HCT116 (cell line): Measurements from ENCODE around the gene YBEY. TPM values are rescaled to one million over a fixed set of nuclear protein-coding genes. Genes with fewer than 3 reads are reported as not detected.

Experiments
- ATAC-seq: fragments of 200-7000 bp; cut with Tn5 transposase; 2 replicates; pipeline ENCODE4 v1.9.1; 2020; ENCODE audit warnings: mild to moderate bottlenecking, moderate library complexity
- BruUV-seq: library from RNA; stranded (reverse); fragments of 400-500 nt; replicated peaks from 2 replicates; lab custom pipeline; 2021; lab: Mats Ljungman, UMichigan
- CTCF ChIA-PET: fragments of 300-600 bp; sonication (Branson Sonifier 250); formaldehyde crosslinking; loops from one replicate; lab custom pipeline; 2021; ENCODE audit warnings: antibody characterized with exemption; lab: Charles Lee
- POLR2A ChIA-PET: fragments of 300-600, 350-600 bp; sonication (Branson Sonifier 250); formaldehyde crosslinking; loops from one replicate; lab custom pipeline; 2021; ENCODE audit warnings: antibody characterized with exemption; lab: Charles Lee
- RAD21 ChIA-PET, 2 experiments: fragments of 300-600 bp; sonication (Branson Sonifier 250); formaldehyde crosslinking; loops; one replicate each; lab custom pipeline; 2023; ENCODE audit warnings: low total read pairs in 2 of 2; ENCODE audit not compliant: uncharacterized antibody in 2 of 2, unreplicated experiment in 2 of 2, low non-redundant PET in 1 of 2; lab: Charles Lee
- DNase-seq: peaks from one replicate; pipeline ENCODE4 v3.0.0-alpha.2; 2010; ENCODE audit warnings: low read depth, low spot score
- H2AFZ ChIP-seq: fragments of 200-600 bp; shearing (Covaris generic), sonication (generic); 2 replicates; pipeline ENCODE4 v1.6.1; 2017; ENCODE audit warnings: low read depth, mixed run types, mixed read lengths, antibody characterized with exemption, low read length; ENCODE audit not compliant: poor library complexity, severe bottlenecking
- H3K27ac ChIP-seq: 2 replicates; pipeline ENCODE4 v1.5.1; 2012; ENCODE audit warnings: low read depth, low read length
- H3K27me3 ChIP-seq: fragments of 200-600 bp; sonication (generic); 2 replicates; pipeline ENCODE4 v1.6.1; 2016; ENCODE audit warnings: mixed run types, low read length, mixed read lengths; ENCODE audit not compliant: insufficient read depth
- H3K36me3 ChIP-seq, 2 experiments: fragments of 200-500 bp in 1 of 2; fragments of 200-600 bp in 1 of 2; sonication (Bioruptor generic) in 1 of 2; sonication (generic) in 1 of 2; 2 replicates each; pipeline versions ENCODE4 v1.5.1 to v1.6.1; 2014 to 2016; ENCODE audit warnings: low read length in 2 of 2, inconsistent platforms in 1 of 2, mixed read lengths in 1 of 2, mixed run types in 1 of 2; ENCODE audit not compliant: insufficient read depth in 2 of 2, control insufficient read depth in 1 of 2
- H3K4me1 ChIP-seq, 2 experiments: fragments of 200-600 bp in 1 of 2; sonication (generic) in 1 of 2; 2 replicates each; pipeline versions ENCODE4 v1.5.1 to v1.6.1; 2012 to 2017; ENCODE audit warnings: low read length in 2 of 2, inconsistent platforms in 1 of 2, mild to moderate bottlenecking in 1 of 2, mixed read lengths in 1 of 2, mixed run types in 1 of 2, moderate library complexity in 1 of 2; ENCODE audit not compliant: insufficient read depth in 2 of 2, control insufficient read depth in 1 of 2
- H3K4me2 ChIP-seq: fragments of 200-600 bp; sonication (generic); 2 replicates; pipeline ENCODE4 v1.6.1; 2017; ENCODE audit warnings: mixed run types, low read length, mixed read lengths
- H3K4me3 ChIP-seq, 2 experiments: fragments of 200-600 bp in 1 of 2; sonication (generic) in 1 of 2; replicated peaks in 1 of 2; 2 replicates each; pipeline ENCODE4 v1.5.1; 2011 to 2016; ENCODE audit warnings: low read length in 2 of 2, control low read depth in 1 of 2, low read depth in 1 of 2, mild to moderate bottlenecking in 1 of 2, mixed read lengths in 1 of 2, mixed run types in 1 of 2
- H3K79me2 ChIP-seq: fragments of 200-600 bp; sonication (generic); 2 replicates; pipeline ENCODE4 v1.6.1; 2017; ENCODE audit warnings: mild to moderate bottlenecking, mixed run types, low read length, moderate library complexity, mixed read lengths; ENCODE audit not compliant: insufficient read depth
- H3K9ac ChIP-seq: fragments of 200-600 bp; sonication (generic); 2 replicates; pipeline ENCODE4 v1.6.1; 2016; ENCODE audit warnings: low read length, mixed read lengths
- H3K9me2 ChIP-seq: fragments of 200-600 bp; sonication (generic), shearing (Covaris generic); 2 replicates; pipeline ENCODE4 v1.6.1; 2017; ENCODE audit warnings: mixed run types, mild to moderate bottlenecking, moderate library complexity; ENCODE audit not compliant: insufficient read depth
- H3K9me3 ChIP-seq, 2 experiments: fragments of 200-500 bp in 1 of 2; fragments of 200-600 bp in 1 of 2; sonication (Bioruptor generic) in 1 of 2; sonication (generic) in 1 of 2; 2 replicates each; pipeline ENCODE4 v1.6.1; 2014 to 2017; ENCODE audit warnings: low read length in 2 of 2, mixed read lengths in 2 of 2, inconsistent platforms in 1 of 2, low read depth in 1 of 2, mild to moderate bottlenecking in 1 of 2, mixed run types in 1 of 2, moderate library complexity in 1 of 2; ENCODE audit not compliant: control insufficient read depth in 1 of 2, insufficient read depth in 1 of 2
- H4K20me1 ChIP-seq: fragments of 200-600 bp; sonication (generic), shearing (Covaris generic); 2 replicates; pipeline ENCODE4 v1.6.1; 2017; ENCODE audit warnings: mixed run types, mild to moderate bottlenecking, moderate library complexity; ENCODE audit not compliant: insufficient read depth
- CEBPB ChIP-seq: IDR thresholded peaks from 2 replicates; pipeline ENCODE4 v1.6.1; 2012; ENCODE audit warnings: low read depth
- CTCF ChIP-seq, 3 experiments: fragments of 200-600 bp in 1 of 3; sonication (generic) in 1 of 3; IDR thresholded peaks in 2 of 3; conservative IDR thresholded peaks in 1 of 3; 2 replicates each; pipeline ENCODE4 v1.5.1; 2012 to 2017; ENCODE audit warnings: low read depth in 2 of 3, low read length in 2 of 3, antibody characterized with exemption in 1 of 3, borderline replicate concordance in 1 of 3, control low read depth in 1 of 3, mild to moderate bottlenecking in 1 of 3, mixed read lengths in 1 of 3, mixed run types in 1 of 3, moderate library complexity in 1 of 3; ENCODE audit not compliant: insufficient read depth in 1 of 3
- EGR1 ChIP-seq: IDR thresholded peaks from 2 replicates; pipeline ENCODE4 v1.6.1; 2012; ENCODE audit warnings: low read depth
- ELF1 ChIP-seq: IDR thresholded peaks from 2 replicates; pipeline ENCODE4 v1.6.1; 2012; ENCODE audit warnings: low read depth, borderline replicate concordance
- EZH2 ChIP-seq: fragments of 200-600 bp; sonication (generic); IDR thresholded peaks from 2 replicates; pipeline ENCODE4 v1.6.1; 2017; ENCODE audit warnings: antibody characterized with exemption, mixed run types
- EZH2phosphoT487 ChIP-seq: fragments of 200-600 bp; IDR thresholded peaks from 2 replicates; pipeline ENCODE4 v1.6.1; 2018; ENCODE audit warnings: antibody characterized with exemption, borderline replicate concordance
- JUND ChIP-seq: IDR thresholded peaks from 2 replicates; pipeline ENCODE4 v1.6.1; 2012
- POLR2A ChIP-seq: IDR thresholded peaks from 2 replicates; pipeline ENCODE4 v1.7.0; 2011; ENCODE audit warnings: borderline replicate concordance; ENCODE audit not compliant: insufficient read depth, insufficient read length; ENCODE audit errors: extremely low read depth
- POLR2AphosphoS5 ChIP-seq: IDR thresholded peaks from 2 replicates; pipeline ENCODE4 v1.6.1; 2011; ENCODE audit warnings: mild to moderate bottlenecking, low read depth, low read length, moderate library complexity
- RAD21 ChIP-seq: IDR thresholded peaks from 2 replicates; pipeline ENCODE4 v1.6.1; 2012; ENCODE audit warnings: low read depth, mild to moderate bottlenecking
- SRF ChIP-seq: IDR thresholded peaks from 2 replicates; pipeline ENCODE4 v1.6.1; 2012; ENCODE audit warnings: low read depth
- ZBTB33 ChIP-seq: IDR thresholded peaks from 2 replicates; pipeline ENCODE4 v1.6.1; 2011; ENCODE audit warnings: mild to moderate bottlenecking, low read length, moderate library complexity; ENCODE audit not compliant: insufficient replicate concordance; ENCODE audit errors: extremely low read depth
- ZFX ChIP-seq: fragments of 450-650 bp; IDR thresholded peaks from 2 replicates; pipeline ENCODE4 v1.6.1; 2017
- intact Hi-C: fragments of 100-400 bp; cut with micrococcal nuclease; formaldehyde crosslinking; loops from 2 replicates; pipeline ENCODE4 v1.10.0; 2022
- total RNA-seq: library from RNA; stranded (reverse); gene quantifications from one replicate; pipeline ENCODE4 v1.2.1, GENCODE V29; 2021; ENCODE audit not compliant: unreplicated experiment
- TF ChIP-seq, protein P1 (sequence below): IDR thresholded peaks from 2 replicates; pipeline ENCODE4 v1.6.1; 2012

YBEY gene
- total RNA-seq, 1 experiment from 2014 or later = 31.5 TPM

- H3K79me2 ChIP-seq = no peaks in the 10 kb centered on the region; the same call in 1 of the 2 replicates
- DNase-seq (no peak), ATAC-seq (no peak)
- no peaks in the 10 kb centered on the region for H3K9me2 ChIP-seq
- H3K4me3 ChIP-seq = no peak overlapping the region
- no peak overlapping the region for H3K9ac ChIP-seq
- POLR2A ChIA-PET = no interaction called here
- no peaks in the 10 kb centered on the region for H3K27me3 ChIP-seq
- no peak overlapping the region for H3K27ac ChIP-seq
- H3K9me3 ChIP-seq = no peaks in the 10 kb centered on the region
- peaks cover 29 to 60% of the 10 kb centered on the region in 2 experiments for H3K36me3 ChIP-seq
- RAD21 ChIA-PET = no interaction called here
- no peak for TF ChIP-seq JUND
- TF ChIP-seq SRF = no peak
- no peak overlapping the region for H2AFZ ChIP-seq
- intact Hi-C loops = no loop called here
- CTCF ChIA-PET = no interaction called here
- no peak overlapping the region for H3K4me2 ChIP-seq
- no peaks in the 10 kb centered on the region for H3K4me1 ChIP-seq
- no TSS peak for BruUV-seq
- no peaks in the 10 kb centered on the region for H4K20me1 ChIP-seq
Observed at GRCh38 chr21:46266946-46267345, 19.2 kb upstream of the YBEY start.

- H3K9me2 ChIP-seq = no peaks in the 10 kb centered on the region
- H3K27ac ChIP-seq = no peak overlapping the region
- no peaks in the 10 kb centered on the region for H3K4me1 ChIP-seq
- H3K9me3 ChIP-seq = no peaks in the 10 kb centered on the region
- H3K4me3 ChIP-seq = no peak overlapping the region
- ChIA-PET POLR2A (no interaction called here), RAD21 (no interaction called here), CTCF (no interaction called here)
- no peak overlapping the region for H3K9ac ChIP-seq
- no TSS peak for BruUV-seq
- H2AFZ ChIP-seq = no peak overlapping the region
- H4K20me1 ChIP-seq = no peaks in the 10 kb centered on the region
- ATAC-seq = no peak
- H3K4me2 ChIP-seq = no peak overlapping the region
- intact Hi-C loops = no loop called here
- H3K27me3 ChIP-seq = no peaks in the 10 kb centered on the region
- no peak for DNase-seq
- no peaks in the 10 kb centered on the region; the same call in 1 of the 2 replicates for H3K79me2 ChIP-seq
- H3K36me3 ChIP-seq = peaks cover 40 to 72% of the 10 kb centered on the region in 2 experiments
- TF ChIP-seq ZBTB33 (no peak), ZFX (no peak), POLR2AphosphoS5 (no peak), CEBPB (no peak), CTCF (IDR thresholded peaks at IDR 0.05 in 2 of 3, conservative IDR thresholded peaks at IDR 0.05 in 1 of 3; ENCODE audit: borderline replicate concordance in 1 of 3, insufficient read depth in 1 of 3, low read depth in 2 of 3, low read length in 2 of 3) (no peak), SRF (no peak), RAD21 (no peak), EZH2phosphoT487 (no peak), ELF1 (no peak), JUND (no peak), EZH2 (no peak), POLR2A (no peak), EGR1 (no peak)
- TF ChIP-seq, protein P1, sequence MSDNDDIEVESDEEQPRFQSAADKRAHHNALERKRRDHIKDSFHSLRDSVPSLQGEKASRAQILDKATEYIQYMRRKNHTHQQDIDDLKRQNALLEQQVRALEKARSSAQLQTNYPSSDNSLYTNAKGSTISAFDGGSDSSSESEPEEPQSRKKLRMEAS = no peak
Observed at GRCh38 chr21:46268371-46268770, 17.8 kb upstream of the YBEY start.
